Ureter (tissue), 1 donor: ENCODE measurements around the gene SLC66A2. TPM values are rescaled to one million over a fixed set of nuclear protein-coding genes. Genes with fewer than 3 reads are reported as not detected.

Experiments
- DNase-seq: peaks from one replicate; pipeline ENCODE4 v3.0.0-alpha.2; 2020; ENCODE audit warnings: low spot score
- total RNA-seq: library from RNA; stranded (reverse); gene quantifications from one replicate; pipeline ENCODE4 v1.2.4, GENCODE V29; 2023
- donor health status: DM: yes; HTN: yes; CAD: no.

The SLC66A2 gene
- total RNA-seq, 1 donor from 2014 or later: 37.4 TPM

DNA sequence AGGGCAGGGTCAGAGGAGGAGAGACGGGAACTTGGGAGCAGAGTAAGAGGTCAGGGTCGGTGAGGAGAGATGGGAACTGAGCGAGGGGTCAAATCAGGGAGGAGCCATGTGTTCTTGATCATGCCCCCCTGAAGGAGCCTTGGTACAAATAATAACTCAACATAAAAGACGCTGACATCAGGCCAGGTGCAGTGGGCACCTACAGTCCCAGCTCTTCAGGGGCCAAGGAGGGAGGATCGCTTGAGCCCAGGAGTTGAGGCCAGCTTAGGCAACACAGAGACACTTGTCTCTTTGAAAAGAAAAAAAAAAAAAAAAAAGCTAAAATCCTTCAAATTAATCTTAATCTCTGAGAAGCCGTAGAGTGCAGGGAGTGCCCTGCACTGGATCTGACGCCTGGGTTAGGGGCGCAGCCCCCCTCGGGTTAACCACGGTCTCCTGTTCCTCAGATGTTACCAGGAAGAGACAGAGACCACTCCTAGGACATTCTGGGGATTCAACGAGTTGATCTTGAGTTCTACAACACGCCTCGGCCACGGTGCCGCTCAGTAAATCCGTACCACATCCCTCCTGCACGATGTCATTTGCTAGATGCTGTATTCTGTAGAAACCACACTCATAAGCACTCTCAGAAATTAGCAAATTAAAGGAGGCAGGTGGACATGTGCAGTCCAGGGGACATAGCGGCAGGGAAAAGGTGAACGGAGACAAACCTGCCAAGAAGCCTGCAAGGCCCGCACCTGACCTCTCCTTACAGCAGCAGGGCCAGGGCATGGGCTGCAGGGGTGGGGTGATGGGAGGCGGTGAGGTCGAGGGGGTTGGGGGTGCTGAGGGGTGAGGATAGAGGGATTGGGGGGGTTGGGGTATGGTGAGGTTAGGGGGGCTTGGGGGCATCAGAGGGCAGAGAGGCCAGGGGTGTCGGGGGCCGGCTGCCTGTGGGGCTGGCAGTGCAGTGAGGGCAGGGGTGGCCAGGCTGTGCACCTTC lies 29.2 kb downstream of the SLC66A2 start:
- DNase-seq: peak; percentile 24

DNA sequence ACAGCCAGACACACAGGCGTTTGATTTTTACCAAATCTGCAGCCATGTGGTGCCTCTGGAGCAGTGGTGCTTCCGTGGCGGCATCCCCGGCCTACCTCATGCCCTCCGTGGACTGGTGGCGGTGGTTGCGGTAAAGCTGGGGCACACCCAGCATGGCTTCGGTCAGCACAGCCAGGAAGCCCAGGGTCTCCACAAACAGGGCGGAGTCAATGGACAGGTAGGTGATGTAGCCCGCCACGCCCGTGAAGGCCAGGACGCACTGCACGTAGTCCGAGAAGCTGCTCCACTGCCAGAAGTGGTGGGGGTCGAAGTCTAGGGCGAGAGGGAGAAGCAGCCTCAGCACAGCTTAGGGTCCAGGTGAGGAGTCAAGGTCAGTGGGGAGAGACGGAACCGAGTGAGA lies 32.4 kb downstream of the SLC66A2 start:
- peak; percentile 37 for DNase-seq

DNA sequence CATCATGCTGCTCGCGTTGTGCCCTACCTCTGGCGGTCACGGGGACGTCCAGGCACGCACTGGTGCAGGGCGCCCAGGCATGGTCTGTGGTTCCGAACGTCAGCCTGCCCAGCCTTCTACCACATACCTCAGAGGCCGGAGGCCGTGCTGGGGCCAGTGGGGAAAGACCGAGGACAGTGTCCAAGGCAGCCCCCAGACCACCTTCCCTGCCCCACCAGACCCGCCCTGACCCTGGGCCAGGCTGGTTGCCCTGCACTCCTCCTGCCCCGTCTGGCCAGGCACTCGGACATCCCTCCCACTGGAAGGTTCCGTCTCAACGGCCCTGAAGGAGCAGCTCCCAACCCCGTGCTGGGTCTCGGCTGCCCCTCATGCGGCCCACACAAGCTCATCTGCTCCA lies 32.8 kb downstream of the SLC66A2 start:
- peak; percentile 38 for DNase-seq

DNA sequence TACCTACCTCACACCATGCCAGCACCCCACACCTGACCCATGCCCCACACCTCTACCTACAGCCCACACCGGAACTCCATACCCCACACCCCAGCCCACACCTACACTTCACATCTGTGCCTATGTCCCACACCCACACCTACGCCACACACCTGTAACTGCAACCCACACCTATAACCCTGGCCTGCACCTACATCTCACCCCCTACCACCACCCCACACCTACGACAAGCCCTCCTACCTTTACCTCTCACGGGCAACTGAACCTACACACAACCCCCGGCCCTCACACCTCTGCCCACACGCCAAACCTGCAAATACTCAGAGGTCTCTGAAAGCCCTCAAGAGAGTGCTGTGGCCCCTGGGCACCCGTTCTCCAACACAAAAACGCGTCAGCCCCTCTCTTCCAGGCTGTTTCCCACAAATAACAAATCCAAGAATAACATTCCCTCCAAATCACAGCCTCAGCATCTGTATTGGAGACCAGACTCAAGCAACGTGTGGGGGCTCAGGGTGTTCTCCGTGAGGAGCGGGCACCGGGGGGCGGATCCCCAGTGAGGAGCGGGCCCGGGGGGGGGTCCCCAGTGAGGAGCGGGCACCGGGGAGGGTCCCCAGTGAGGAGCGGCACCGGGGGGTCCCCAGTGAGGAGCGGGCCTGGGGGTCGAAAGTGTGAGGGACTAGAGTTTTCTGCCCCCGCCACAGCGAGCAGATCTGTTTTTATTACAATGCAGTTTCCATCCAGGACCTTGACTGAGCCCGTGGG lies 33.4 kb downstream of the SLC66A2 start:
- DNase-seq: peak; percentile 38

DNA sequence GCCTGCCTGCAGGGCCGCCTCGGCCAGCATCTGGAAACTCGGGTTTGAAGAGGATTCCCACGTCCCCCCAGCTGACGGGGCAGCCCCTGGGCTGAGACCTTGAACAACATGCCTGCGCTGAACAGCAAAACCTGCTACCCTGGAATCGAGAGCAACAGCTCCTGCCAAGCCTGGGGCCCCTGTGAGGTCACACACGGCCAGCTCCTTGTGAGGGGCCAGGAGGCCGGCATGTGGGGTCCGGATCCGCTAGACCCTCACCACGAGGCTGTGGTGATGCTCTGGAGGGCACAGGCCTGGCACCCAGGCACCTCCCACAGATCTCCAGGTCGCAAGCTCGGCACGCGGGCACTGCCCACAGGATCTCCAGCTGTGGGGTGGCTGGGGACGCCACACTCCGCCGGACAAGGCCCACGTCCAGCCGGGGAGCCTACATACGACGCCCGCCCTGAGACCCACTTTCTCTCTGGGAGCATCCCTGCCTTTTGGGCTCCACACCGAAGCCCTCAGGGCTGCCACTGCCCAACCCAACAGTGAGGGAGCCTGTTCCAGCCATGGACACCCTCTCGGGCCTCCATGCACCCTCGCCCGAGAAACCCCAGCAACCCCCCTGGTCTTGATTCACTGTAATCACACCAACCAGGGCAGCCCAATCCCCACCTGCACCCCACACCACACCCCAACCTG lies 34.1 kb downstream of the SLC66A2 start:
- peak; percentile 20 for DNase-seq

DNA sequence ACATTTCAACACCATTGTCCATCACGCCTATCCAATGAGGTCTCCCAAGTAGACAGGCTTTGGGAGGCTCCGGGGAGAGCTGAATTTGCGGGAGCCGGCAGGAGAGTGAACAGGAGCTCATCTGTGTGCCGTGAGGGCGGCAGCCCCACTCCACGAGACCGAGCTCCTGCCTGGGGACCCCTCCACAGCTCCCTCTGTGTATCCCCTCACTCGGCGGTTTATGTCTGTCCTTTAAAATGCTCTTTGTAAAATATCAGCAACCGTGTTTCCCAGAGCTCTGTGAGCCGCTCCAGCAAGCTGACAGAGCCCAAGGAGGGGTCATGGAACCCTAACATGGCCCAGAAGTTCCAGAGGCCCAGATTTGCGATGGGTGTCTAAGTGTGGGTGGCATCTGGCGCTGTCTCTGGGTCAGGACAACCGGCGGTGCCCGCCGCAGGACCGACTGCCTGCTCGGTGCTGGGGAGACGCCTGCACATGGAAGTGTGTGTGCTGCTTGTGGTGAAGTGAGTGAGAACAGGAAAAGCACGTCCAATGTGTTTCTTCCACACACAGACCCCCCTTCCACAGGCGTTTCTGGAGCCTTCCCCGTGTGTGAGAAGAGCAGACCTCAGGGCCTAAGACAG lies 34.8 kb downstream of the SLC66A2 start:
- DNase-seq: no peak

DNA sequence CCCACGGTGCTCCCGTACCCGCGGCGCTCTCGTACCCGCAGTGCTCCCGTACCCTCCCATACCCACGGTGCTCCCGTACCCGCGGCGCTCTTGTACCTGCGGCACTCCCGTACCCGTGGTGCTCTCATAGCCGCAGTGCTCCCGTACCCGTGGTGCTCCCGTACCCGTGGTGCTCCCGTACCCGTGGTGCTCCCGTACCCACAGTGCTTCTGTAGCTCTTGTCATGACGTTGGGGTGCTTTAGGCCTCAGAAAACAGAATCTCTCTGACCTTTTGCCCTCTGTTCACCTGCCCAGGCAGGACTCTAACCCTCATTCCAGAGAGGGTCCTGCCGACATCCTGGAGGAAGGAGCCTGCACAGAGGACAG lies 35.3 kb downstream of the SLC66A2 start:
- DNase-seq: no peak

DNA sequence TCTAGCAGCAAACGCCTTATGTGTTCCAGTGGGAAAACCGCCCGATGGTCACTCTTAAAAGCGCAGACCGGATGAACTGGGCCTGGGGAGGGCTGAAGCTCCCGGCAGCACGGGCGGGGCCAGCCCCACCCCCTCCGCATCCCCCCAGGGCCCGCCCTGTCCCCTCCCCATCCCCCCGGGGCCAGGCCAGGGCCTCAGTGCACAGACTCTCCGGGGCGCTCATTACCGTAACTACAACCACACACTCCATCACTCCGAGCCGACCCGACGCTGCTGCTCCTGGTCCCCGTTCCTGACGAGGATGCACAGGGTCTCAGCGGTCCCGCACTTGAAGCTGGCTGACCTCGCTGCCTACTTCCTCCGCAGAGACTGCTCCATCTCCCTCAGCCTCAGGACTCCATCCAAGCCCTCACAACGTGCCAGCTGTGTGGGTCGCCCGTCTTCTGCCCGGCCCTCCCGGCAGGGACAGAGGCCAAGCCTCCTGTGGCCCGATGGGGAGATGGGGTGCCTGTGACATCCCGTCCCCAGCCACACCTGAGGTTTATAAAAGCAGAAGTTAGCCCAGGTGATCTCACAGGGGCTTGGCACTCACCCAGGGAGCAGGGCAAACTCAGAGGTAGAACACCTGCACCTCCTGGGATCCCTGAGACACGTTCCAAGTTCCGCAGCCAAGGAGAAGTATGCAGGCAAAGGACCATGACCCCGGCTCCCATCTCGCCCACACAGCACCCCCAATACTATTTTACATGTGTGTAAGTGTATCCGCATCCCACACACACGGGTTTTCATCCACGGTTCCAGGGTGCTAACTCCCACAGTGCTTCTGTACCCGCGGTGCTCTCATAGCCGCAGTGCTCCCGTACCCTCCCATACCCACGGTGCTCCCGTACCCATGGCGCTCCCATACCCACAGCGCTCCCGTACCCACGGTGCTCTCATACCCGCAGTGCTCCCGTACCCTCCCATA lies 36.0 kb downstream of the SLC66A2 start:
- DNase-seq: no peak

DNA sequence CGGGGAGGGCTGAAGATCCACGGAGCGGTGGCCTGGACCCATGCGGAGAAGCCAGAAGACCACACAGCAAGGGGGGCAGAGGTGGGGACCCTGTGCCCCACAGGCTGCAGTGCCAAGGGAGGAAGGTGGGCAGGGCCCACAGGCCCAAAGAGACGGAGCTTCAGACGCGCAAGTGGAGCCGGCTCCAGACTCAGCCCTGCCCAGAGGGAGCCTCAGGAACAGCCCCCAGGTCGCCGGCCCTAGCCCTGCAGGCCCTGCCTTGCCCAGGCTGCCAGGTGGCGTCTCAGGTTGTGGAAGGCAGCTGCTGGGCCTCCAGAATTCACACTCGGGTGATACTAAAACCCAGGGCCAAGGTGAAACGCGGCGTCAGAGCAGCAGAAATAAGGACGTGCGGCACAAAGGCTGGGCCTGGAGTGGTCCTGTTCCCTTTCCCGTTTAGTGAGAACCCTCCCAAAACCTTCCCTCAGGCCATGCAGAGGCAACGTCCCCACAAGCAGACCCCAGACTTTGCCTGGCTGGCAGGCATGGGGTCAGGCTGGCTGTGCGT lies 36.8 kb downstream of the SLC66A2 start:
- DNase-seq: no peak

DNA sequence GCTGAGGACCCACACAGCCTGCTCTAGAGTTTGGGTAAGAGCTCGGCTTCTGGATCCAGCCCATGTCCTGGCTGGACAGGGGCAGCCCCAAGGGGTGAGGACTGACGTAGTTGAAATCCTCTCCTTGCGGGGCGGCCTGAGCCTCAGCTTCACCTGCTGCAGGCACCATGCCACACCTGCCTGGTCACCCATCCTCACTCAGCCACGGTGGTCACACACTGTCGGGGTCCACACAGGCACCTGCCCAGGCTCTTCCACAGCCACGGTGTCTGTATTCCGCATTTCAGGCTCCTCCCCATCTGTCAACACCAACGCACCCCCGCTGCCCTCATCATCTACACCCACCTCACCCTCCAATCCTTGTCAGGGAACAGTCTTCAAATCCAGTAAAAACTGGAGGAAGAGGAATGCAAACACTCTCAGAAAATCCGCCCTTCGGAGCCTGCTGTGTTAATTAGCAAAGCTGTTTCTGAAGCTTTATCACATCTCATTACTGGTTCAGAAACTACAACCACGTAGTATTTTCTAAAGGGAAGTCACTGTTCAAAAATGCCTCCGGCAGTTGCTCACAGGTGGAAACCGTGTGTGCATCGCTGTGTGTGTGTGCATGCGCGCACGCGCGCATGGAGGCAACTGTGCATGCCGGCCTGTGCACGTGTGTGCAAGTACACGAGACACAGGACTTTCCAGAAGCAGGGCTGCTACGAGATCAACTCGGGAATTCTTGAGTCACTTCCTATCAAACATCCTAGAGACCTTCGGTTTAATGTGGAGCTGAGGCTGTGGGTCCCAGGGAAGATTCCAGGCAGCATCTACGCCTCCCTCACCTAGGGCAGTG lies 38.2 kb downstream of the SLC66A2 start:
- DNase-seq: no peak

DNA sequence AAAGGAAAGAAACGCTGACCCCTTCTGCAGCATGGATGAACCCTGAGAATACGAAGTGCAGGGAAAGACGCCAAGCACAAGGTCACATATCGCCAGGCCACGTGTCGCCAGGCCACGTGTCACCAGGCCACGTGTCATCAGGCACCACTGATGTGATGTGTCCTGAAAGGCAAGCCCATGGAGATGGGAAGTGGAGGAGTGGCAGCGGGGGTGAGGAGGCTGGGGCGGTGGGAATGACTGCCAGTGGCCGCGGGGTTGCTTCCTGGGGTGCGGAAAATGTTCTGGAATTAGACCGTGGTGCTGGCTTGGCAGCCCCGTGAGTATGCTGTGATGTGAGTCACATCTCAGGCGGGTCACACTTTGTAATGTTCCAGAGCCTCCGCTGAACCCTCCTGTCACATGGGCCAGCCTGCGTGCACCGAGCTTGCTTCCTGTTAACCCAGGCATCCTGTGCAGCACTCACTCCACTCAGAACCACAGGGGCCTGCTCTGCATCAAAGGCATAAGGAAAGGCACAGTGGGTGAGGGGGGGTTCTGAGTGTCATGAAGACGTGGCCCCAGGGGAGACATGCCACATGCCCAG lies 39.0 kb downstream of the SLC66A2 start:
- DNase-seq: no peak

DNA sequence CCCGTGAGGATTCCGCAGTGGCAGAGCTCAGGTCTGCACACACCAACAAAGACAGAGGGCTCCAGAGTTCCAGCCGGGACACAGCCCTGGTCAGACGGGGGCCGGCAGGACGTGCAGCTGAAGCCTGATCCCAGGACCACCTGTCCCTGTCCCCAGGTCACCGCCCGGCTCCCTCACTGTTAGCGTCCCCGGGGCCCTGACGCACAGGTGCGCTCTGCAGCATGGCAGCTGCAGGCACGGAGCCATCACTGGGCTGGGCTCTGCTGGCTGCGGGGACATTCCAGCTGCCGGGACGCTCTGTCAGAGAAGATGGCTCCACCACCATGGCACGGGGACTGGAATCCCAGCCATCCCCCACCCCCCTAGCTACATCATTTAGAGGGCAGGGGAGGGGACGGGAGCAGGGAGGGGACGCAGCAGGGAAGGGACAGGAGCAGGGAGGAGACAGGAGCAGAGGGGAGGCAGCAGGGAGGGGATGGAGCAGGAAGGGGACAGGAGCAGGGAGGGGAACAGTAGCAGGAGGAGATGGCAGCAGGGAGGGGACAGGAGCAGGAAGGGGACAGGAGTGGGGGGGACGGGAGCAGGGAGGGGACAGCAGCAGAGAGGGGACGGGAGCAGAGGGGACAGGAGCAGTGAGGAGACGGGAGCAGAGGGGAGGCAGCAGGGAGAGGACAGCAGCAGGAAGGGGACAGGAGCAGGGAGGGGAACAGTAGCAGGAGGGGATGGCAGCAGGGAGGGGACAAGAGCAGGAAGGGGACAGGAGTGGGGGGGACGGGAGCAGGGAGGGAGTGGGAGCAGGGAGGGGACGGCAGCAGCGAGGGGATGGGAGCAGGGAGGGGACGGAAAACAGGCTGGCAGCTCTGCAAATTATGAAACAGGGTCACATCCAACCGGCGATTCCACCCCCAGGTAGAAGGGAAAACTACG lies 39.8 kb downstream of the SLC66A2 start:
- DNase-seq: no peak

DNA sequence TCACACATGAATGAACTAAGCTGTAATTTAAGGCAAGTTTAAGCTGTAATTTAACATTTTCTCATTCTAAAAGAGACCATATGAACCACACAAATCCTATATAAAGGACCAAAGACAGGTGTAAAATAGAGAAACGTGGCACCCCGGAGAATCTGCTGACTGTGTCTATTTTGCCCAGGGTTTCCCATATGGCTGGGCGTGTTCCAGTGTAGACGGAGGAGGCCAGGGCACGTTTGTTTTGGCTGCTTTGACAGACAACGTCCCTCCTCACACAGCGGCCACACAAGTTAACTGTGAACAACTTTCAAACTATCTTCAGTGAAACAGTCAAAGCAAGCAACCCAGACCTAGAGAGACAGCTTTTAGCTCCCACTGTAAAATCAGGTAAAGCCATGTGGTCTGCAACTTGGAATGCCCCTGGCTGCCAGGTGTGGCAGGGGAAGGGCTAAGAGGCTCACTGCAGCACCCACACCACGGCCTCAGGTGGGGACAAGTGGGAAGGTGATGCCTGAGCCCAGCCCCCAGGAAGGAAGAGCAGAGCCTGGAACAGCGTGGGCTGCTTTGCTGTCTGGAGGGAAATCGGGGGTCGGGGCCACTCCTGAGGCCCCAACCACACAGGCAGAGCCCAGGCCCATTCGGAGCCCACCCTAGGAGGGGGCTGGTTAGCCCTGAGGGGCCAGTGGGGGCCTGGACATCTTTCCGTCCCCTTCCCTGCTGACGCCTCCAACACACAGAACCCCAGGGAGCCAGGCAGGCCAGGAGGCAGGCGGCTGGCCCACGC lies 40.7 kb downstream of the SLC66A2 start:
- DNase-seq: peak; percentile 40

DNA sequence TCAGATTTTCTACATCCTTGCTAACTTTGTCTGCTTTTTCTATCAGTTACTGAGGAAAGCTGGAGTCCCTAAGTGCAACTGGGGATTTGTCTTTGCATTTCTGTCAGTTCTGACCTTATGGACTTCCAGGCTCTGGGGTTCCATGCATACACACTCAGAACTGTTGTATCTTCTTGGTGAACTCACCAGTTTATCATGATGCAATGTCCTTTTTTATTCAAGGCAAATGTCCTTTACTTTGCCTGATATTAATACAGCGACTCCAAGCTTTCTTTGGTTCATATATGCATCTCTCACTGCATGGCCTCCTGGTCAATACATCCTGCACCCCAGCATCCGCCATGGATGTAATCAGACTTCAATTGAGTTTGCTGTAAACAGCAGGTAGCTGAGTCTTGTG lies 44.7 kb downstream of the SLC66A2 start:
- no peak for DNase-seq

DNA sequence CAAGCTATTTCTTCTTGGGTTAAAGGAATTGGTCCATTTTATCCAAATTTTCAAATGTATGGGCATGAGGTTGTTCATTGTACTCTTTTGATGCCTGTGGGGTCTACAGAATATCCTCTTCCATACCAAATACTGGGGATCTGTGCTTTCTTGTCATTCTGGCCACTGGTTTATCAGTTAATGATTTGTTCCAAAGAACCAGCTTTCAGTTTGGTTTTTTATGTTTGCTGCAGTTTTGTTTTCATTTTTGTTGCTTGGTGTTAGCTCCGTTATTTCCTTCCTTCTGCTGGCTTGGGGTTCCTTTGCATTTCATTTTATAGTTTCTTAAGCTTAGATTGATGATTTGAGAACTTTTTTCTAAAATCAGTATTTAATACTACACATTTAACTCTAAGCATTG lies 45.5 kb downstream of the SLC66A2 start:
- DNase-seq: no peak

DNA sequence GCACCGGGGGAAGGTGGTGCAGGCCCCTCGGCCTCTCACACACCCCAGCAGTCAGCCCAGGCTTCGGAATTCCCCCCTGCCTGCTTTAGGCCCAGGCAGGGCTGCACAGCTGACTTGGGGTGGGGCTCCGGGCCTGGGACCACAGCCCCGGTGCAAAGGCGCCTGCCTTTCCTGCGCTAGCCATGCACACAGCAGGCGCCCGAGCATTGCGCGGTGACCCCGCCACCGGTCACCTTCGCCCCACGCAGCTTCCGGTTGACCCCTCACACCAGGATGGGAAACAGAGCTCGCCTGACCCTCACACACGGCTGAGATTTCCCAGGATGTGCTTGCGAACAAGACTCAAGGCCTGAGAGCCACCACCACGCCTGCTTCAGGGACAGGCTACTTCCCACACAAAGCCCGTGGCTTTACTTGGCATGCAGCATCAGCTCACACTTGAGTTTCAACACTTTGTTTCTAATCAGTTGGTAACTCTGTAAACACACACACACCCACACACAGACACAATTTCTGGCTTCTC lies 46.0 kb downstream of the SLC66A2 start:
- DNase-seq: no peak
